ENCODE results near the gene WDPCP. TPM values are rescaled to one million over a fixed set of nuclear protein-coding genes. Genes with fewer than 3 reads are reported as not detected.

WDPCP gene
- total and polyA plus RNA-seq, 2 of the 13 experiments (the other 11 are each of a cell fraction or from before 2014, with no cell fraction given) = 2.9 to 5.2 TPM

DNA sequence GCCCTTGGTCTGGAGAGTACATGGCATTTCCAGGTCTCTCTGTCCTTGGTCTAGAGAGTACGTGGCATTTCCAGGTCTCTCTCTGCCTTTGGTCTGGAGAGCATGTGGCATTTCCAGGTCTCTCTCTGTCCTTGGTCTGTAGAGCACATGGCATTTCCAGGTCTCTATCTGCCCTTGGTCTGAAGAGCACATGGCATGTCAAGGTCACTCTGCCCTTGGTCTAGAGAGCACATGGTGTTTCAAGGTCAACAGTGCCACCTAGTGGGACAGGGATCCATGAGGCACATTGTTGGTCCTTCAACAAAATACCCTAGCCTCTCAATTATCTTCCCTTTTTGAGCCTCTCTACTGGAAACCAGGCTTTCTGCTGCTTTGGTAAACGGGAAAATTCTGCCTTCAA lies 287.4 kb downstream of the WDPCP start (continued):
- TF ChIP-seq, protein P1, sequence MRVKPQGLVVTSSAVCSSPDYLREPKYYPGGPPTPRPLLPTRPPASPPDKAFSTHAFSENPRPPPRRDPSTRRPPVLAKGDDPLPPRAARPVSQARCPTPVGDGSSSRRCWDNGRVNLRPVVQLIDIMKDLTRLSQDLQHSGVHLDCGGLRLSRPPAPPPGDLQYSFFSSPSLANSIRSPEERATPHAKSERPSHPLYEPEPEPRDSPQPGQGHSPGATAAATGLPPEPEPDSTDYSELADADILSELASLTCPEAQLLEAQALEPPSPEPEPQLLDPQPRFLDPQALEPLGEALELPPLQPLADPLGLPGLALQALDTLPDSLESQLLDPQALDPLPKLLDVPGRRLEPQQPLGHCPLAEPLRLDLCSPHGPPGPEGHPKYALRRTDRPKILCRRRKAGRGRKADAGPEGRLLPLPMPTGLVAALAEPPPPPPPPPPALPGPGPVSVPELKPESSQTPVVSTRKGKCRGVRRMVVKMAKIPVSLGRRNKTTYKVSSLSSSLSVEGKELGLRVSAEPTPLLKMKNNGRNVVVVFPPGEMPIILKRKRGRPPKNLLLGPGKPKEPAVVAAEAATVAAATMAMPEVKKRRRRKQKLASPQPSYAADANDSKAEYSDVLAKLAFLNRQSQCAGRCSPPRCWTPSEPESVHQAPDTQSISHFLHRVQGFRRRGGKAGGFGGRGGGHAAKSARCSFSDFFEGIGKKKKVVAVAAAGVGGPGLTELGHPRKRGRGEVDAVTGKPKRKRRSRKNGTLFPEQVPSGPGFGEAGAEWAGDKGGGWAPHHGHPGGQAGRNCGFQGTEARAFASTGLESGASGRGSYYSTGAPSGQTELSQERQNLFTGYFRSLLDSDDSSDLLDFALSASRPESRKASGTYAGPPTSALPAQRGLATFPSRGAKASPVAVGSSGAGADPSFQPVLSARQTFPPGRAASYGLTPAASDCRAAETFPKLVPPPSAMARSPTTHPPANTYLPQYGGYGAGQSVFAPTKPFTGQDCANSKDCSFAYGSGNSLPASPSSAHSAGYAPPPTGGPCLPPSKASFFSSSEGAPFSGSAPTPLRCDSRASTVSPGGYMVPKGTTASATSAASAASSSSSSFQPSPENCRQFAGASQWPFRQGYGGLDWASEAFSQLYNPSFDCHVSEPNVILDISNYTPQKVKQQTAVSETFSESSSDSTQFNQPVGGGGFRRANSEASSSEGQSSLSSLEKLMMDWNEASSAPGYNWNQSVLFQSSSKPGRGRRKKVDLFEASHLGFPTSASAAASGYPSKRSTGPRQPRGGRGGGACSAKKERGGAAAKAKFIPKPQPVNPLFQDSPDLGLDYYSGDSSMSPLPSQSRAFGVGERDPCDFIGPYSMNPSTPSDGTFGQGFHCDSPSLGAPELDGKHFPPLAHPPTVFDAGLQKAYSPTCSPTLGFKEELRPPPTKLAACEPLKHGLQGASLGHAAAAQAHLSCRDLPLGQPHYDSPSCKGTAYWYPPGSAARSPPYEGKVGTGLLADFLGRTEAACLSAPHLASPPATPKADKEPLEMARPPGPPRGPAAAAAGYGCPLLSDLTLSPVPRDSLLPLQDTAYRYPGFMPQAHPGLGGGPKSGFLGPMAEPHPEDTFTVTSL (CRISPR knock-in tag; IDR thresholded peaks at IDR 0.05; ENCODE audit: borderline replicate concordance) = 0 out of 2 replicates have a peak, but pooled peaks have one; percentile 35
- TF ChIP-seq, protein P2, sequence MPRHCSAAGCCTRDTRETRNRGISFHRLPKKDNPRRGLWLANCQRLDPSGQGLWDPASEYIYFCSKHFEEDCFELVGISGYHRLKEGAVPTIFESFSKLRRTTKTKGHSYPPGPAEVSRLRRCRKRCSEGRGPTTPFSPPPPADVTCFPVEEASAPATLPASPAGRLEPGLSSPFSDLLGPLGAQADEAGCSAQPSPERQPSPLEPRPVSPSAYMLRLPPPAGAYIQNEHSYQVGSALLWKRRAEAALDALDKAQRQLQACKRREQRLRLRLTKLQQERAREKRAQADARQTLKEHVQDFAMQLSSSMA (CRISPR knock-in tag; IDR thresholded peaks at IDR 0.05) = no peak
- TF ChIP-seq ZNF660 (CRISPR knock-in tag; IDR thresholded peaks at IDR 0.05; ENCODE audit: borderline replicate concordance, low read depth) = no peak
- peak; percentile 72; the same call in 1 of the 2 replicates for TF ChIP-seq ZNF230 (CRISPR knock-in tag; IDR thresholded peaks at IDR 0.05)
- TF ChIP-seq, protein P3, sequence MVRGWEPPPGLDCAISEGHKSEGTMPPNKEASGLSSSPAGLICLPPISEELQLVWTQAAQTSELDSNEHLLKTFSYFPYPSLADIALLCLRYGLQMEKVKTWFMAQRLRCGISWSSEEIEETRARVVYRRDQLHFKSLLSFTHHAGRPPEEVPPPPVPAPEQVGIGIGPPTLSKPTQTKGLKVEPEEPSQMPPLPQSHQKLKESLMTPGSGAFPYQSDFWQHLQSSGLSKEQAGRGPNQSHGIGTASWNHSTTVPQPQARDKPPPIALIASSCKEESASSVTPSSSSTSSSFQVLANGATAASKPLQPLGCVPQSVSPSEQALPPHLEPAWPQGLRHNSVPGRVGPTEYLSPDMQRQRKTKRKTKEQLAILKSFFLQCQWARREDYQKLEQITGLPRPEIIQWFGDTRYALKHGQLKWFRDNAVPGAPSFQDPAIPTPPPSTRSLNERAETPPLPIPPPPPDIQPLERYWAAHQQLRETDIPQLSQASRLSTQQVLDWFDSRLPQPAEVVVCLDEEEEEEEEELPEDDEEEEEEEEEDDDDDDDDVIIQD (CRISPR knock-in tag; IDR thresholded peaks at IDR 0.05; ENCODE audit: low read depth) = peak; percentile 90
- TF ChIP-seq, protein P4, sequence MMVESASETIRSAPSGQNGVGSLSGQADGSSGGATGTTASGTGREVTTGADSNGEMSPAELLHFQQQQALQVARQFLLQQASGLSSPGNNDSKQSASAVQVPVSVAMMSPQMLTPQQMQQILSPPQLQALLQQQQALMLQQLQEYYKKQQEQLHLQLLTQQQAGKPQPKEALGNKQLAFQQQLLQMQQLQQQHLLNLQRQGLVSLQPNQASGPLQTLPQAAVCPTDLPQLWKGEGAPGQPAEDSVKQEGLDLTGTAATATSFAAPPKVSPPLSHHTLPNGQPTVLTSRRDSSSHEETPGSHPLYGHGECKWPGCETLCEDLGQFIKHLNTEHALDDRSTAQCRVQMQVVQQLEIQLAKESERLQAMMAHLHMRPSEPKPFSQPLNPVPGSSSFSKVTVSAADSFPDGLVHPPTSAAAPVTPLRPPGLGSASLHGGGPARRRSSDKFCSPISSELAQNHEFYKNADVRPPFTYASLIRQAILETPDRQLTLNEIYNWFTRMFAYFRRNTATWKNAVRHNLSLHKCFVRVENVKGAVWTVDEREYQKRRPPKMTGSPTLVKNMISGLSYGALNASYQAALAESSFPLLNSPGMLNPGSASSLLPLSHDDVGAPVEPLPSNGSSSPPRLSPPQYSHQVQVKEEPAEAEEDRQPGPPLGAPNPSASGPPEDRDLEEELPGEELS (CRISPR knock-in tag; IDR thresholded peaks at IDR 0.05) = no peak
- TF ChIP-seq RNF2 (conservative IDR thresholded peaks at IDR 0.05; ENCODE audit: low read depth) = peak; percentile 74
- TF ChIP-seq GATAD2A (CRISPR knock-in tag; IDR thresholded peaks at IDR 0.05) = peak; percentile 38; the same call in 1 of the 2 replicates
- TF ChIP-seq, protein P5, sequence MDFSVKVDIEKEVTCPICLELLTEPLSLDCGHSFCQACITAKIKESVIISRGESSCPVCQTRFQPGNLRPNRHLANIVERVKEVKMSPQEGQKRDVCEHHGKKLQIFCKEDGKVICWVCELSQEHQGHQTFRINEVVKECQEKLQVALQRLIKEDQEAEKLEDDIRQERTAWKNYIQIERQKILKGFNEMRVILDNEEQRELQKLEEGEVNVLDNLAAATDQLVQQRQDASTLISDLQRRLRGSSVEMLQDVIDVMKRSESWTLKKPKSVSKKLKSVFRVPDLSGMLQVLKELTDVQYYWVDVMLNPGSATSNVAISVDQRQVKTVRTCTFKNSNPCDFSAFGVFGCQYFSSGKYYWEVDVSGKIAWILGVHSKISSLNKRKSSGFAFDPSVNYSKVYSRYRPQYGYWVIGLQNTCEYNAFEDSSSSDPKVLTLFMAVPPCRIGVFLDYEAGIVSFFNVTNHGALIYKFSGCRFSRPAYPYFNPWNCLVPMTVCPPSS (IDR thresholded peaks at IDR 0.05) = no peak
- TF ChIP-seq ZNF451 (CRISPR knock-in tag; IDR thresholded peaks at IDR 0.05) = peak; percentile 45; the same call in 1 of the 2 replicates
- TF ChIP-seq THAP11 (CRISPR knock-in tag; IDR thresholded peaks at IDR 0.05) = peak; percentile 54; the same call in 1 of the 2 replicates
- TF ChIP-seq YY1 (IDR thresholded peaks at IDR 0.05; ENCODE audit: insufficient read depth, insufficient replicate concordance, low read depth, low read length) = no peak
- TF ChIP-seq, protein P6, sequence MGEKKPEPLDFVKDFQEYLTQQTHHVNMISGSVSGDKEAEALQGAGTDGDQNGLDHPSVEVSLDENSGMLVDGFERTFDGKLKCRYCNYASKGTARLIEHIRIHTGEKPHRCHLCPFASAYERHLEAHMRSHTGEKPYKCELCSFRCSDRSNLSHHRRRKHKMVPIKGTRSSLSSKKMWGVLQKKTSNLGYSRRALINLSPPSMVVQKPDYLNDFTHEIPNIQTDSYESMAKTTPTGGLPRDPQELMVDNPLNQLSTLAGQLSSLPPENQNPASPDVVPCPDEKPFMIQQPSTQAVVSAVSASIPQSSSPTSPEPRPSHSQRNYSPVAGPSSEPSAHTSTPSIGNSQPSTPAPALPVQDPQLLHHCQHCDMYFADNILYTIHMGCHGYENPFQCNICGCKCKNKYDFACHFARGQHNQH (CRISPR knock-in tag; IDR thresholded peaks at IDR 0.05) = no peak
- 0 out of 2 replicates have a peak, but pooled peaks have one; percentile 30 for TF ChIP-seq ZNF605 (CRISPR knock-in tag; IDR thresholded peaks at IDR 0.05)
- peak; percentile 38; the same call in 1 of the 2 replicates for TF ChIP-seq IRF2 (CRISPR knock-in tag; IDR thresholded peaks at IDR 0.05)
- TF ChIP-seq ZNF546 (CRISPR knock-in tag; conservative IDR thresholded peaks at IDR 0.05) = 0 out of 2 replicates have a peak, but pooled peaks have one; percentile 23
- peak; percentile 70 for TF ChIP-seq ERF (CRISPR knock-in tag; IDR thresholded peaks at IDR 0.05)
- TF ChIP-seq ZNF720 (CRISPR knock-in tag; IDR thresholded peaks at IDR 0.05) = 0 out of 2 replicates have a peak, but pooled peaks have one; percentile 40

Data from HepG2 (cell line).